PFSK-1 (cell line): ENCODE data around the gene UQCRFS1.

ENCODE experiments used
- POLR2AphosphoS5 ChIP-seq: IDR thresholded peaks from 2 replicates; pipeline ENCODE4 v1.6.1; 2012; ENCODE audit warnings: low read depth, mild to moderate bottlenecking, control low read depth, low read length, moderate library complexity
- REST ChIP-seq, 2 experiments: IDR thresholded peaks; 2 replicates each; pipeline versions ENCODE4 v1.6.1 to v1.8.0; 2011 to 2012; ENCODE audit warnings: low read depth in 2 of 2, low read length in 2 of 2, control low read depth in 1 of 2, inconsistent platforms in 1 of 2, mild to moderate bottlenecking in 1 of 2, moderate library complexity in 1 of 2; ENCODE audit not compliant: insufficient read depth in 1 of 2
- TAF1 ChIP-seq: IDR thresholded peaks from 2 replicates; pipeline ENCODE4 v1.6.1; 2012; ENCODE audit warnings: low read length, control low read depth, borderline replicate concordance; ENCODE audit not compliant: insufficient read depth

GRCh38 chr19:29191005-29191404 is 21.9 kb downstream of the UQCRFS1 start:
- no peak for TF ChIP-seq REST (IDR thresholded peaks at IDR 0.05; ENCODE audit: insufficient read depth in 1 of 2, low read depth in 2 of 2, low read length in 2 of 2)
- no peak for TF ChIP-seq POLR2AphosphoS5
- TF ChIP-seq TAF1 = no peak
